Lower leg skin (tissue), 3 donors: ENCODE data around the gene CTRL.

Experiments used
- POLR2A ChIP-seq, 2 donors: fragments of 450-650 bp; IDR thresholded peaks; one replicate each; pipeline ENCODE4 v1.6.1; 2016 to 2017; ENCODE audit warnings: antibody characterized with exemption in 2 of 2, mild to moderate bottlenecking in 1 of 2, moderate library complexity in 1 of 2
- TF ChIP-seq, protein P1 (sequence below), 3 donors: fragments of 450-650 bp; IDR thresholded peaks; one replicate each; pipeline ENCODE4 v1.5.1; 2016; ENCODE audit warnings: antibody characterized with exemption in 3 of 3, mild to moderate bottlenecking in 3 of 3, moderate library complexity in 2 of 3

DNA sequence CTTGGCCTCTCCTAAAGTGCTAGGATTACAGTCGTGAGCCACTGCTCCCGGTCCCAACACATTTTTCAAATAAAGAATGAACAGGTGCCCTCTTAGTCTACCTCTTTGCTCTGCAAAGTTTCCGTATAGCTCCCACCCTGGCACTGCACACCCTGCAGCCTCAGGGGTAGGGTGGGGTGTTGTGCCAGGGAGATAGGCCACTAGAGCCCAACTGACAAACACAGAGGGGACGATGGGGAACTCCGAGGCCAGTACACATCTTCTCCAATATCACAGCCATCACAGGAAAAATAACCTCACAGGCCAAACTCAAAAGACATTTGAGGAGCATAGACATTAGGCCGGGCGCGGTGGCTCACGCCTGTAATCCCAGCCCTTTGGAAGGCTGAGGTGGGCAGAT lies 39.4 kb upstream of the CTRL start:
- TF ChIP-seq, protein P1, sequence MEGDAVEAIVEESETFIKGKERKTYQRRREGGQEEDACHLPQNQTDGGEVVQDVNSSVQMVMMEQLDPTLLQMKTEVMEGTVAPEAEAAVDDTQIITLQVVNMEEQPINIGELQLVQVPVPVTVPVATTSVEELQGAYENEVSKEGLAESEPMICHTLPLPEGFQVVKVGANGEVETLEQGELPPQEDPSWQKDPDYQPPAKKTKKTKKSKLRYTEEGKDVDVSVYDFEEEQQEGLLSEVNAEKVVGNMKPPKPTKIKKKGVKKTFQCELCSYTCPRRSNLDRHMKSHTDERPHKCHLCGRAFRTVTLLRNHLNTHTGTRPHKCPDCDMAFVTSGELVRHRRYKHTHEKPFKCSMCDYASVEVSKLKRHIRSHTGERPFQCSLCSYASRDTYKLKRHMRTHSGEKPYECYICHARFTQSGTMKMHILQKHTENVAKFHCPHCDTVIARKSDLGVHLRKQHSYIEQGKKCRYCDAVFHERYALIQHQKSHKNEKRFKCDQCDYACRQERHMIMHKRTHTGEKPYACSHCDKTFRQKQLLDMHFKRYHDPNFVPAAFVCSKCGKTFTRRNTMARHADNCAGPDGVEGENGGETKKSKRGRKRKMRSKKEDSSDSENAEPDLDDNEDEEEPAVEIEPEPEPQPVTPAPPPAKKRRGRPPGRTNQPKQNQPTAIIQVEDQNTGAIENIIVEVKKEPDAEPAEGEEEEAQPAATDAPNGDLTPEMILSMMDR (IDR thresholded peaks at IDR 0.05) = no peak
- TF ChIP-seq POLR2A (IDR thresholded peaks at IDR 0.05) = no peak
